ENCODE results near the gene UBE2J2.

DNA sequence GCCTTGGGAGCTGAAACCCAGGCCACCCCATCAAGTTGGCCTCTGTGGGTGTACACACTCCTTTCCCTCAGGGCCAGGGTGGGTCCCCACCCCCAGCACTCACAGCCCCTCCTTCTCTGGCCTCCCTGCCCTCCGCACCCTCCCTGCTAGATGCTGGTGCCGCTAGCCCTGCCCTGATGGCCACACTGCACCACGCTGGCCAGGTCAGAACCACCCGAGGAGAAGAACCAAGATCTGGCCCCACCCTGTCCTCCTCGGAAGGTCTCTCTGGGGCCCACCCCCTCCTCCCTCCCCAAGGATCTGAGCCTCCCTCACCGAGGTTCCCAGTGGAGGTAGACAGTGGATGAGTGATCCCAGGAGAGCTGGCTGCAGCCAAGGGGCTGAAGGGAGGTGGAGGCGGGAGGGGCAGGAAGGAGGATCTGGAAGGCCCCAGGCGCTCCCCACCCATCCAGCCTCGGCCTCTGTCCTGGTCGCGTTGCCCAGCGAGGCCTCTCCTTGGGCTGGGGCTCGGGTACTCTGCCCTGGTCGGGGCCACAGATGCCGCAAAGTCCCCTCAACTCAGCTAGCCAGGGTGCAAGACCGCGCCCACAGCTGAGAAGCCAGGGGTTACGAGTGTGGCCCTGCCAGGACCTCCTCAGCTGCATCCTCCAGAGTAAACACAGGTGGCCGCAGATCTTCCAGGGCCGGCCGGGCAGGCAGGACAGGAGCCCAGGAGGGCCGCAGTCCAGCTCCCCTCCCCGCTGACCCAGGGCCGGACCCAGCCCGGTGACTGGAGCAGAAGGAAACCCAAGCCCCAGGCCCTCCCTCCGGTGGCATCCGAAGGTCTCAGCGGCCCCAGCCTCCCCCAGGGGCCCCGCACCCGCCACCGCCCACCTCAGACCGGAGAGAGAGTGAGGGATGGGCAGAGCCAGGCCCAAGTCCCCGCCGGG is 36.4 kb downstream of the UBE2J2 start:
- TF ChIP-seq CTCF (IDR thresholded peaks at IDR 0.05; ENCODE audit: low read depth, low read length, missing input control) (no peak), TAF1 (conservative IDR thresholded peaks at IDR 0.05) (no peak), JUND (IDR thresholded peaks at IDR 0.05) (no peak), HNF4G (IDR thresholded peaks at IDR 0.05) (no peak), MAX (IDR thresholded peaks at IDR 0.05) (no peak), FOXA1 (IDR thresholded peaks at IDR 0.05) (no peak), NR2F2 (IDR thresholded peaks at IDR 0.05) (no peak)
